Esophagus squamous epithelium (tissue), 4 donors: ENCODE data around the gene NAV2.

ENCODE experiments used
- POLR2A ChIP-seq, 4 donors: fragments of 450-650 bp; IDR thresholded peaks; one replicate each; pipeline ENCODE4 v1.6.1; 2017; ENCODE audit warnings: antibody characterized with exemption in 4 of 4, mild to moderate bottlenecking in 4 of 4, moderate library complexity in 3 of 4
- TF ChIP-seq, protein P1 (sequence below), 6 experiments: fragments of 450-650 bp in 4 of 6; fragments of 200-600 bp in 2 of 6; sonication (generic) in 2 of 6; IDR thresholded peaks; one replicate each; pipeline ENCODE4 v1.5.1; 2016 to 2019; ENCODE audit warnings: antibody characterized with exemption in 6 of 6, mild to moderate bottlenecking in 4 of 6, moderate library complexity in 4 of 6

DNA sequence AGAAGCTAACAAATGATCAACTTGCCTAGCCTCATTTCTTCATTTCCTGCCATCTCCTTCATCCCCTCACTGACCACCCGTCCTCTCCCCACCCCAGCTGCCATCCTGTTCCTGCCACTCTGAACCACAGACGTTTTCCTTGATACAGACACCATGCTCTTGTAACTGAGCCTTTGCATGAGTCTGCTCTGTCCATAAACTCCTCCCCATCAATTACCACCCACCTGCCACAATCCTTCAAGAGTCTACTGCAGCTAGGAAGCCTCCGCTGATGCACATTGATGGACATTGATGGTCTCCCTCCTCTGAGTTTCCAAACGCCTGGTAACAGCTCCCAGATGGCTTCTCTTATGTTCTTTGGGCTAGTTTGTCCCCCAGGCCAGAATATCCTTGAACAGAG is 253.8 kb downstream of the NAV2 start:
- TF ChIP-seq, protein P1, sequence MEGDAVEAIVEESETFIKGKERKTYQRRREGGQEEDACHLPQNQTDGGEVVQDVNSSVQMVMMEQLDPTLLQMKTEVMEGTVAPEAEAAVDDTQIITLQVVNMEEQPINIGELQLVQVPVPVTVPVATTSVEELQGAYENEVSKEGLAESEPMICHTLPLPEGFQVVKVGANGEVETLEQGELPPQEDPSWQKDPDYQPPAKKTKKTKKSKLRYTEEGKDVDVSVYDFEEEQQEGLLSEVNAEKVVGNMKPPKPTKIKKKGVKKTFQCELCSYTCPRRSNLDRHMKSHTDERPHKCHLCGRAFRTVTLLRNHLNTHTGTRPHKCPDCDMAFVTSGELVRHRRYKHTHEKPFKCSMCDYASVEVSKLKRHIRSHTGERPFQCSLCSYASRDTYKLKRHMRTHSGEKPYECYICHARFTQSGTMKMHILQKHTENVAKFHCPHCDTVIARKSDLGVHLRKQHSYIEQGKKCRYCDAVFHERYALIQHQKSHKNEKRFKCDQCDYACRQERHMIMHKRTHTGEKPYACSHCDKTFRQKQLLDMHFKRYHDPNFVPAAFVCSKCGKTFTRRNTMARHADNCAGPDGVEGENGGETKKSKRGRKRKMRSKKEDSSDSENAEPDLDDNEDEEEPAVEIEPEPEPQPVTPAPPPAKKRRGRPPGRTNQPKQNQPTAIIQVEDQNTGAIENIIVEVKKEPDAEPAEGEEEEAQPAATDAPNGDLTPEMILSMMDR (IDR thresholded peaks at IDR 0.05): no peak
- TF ChIP-seq POLR2A (IDR thresholded peaks at IDR 0.05): no peak
